ENCODE data around the gene ZNF285.
"Not testable (repeated sequence)": the region's sequence is repeated elsewhere in the genome, so short reads cannot be mapped to it uniquely, and the experiment has no call there.

The ZNF285 gene

DNA sequence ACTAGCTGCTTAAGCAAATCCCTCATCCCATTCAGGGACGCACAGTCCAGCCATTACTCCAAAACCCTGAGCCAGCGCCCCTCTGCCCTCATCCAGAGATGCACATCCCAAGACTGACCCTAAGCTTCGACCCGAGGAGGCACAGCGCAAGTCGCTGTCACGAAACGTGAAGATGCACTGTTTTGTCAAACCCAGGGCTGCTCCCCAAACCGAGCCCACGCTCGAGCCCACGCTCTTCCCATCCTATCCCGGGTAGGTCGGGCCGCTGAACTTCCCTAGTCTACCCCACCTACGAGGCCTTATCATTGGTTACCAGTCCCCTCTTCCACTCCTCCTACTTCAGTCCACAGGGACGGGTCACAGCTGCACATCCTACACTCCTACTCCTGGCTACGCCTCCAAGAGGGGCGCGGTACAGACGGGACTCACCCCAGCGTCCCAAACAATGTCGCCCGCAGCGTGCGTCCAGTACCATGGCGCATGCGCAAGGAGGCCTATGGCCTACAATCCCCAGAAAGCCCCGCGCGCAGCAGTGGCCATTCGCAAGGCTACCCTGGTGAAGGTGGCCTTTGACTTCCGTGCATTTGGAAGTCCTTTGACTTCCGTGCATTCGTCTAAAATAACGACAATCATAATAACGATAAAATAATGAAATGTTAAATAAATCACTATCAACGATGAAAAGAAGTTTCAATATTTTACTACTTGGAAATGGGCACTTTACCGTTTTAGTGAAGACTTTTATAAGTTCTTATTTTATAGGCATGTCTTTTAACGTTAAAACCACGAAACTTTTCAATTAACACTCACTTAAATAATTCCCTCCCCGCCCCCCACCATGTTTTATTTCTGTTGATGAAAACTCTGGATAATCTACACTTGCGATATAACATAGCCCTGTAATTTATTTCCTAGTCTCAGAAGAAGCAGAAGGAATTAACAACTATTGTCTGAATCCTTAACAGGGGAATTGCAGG, at the start of gene ZNF285:
Gene ZNF285 (minus strand): TSS at position 470 of the 977 bp plus-strand sequence. CDS start 4,395 bp downstream, outside the sequence.
- peak; percentile 96 for ATAC-seq

DNA sequence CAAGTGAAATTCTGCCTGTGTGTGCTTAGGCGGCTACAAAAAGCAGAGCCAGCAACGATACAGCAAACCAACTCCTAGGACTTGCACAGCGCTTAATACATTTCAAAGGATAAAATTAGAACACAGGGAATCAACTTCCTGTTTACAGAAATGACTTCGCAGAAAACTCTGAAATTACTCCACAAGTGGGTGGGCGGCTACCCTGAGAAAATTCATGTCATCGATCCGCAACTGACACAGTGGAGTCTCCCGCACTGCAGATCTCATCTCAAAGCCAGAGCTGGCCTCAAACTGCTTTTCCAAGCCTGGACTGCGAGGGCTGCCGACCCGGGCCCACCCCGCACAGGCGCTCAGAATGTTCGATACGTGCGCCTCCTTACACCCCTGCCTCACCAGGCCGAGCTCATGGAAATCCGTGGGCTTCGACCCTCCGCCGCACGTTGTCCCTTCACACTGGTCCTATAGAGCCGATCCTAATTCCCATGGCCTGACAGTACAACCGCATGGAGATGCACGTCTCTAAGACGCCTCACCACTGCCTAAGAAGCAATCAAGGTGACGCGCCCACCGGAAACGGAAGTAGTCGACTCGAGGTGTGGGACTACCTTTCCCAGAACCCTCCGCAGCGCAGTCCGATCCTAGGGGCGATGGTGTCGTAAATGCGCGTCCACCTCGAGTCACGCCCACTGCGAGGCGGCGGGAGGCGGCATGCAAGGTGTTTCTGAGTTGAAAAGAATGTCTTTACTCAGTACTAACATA, 46.7 kb upstream of the ZNF285 start, which contains the start of gene ZNF229:
Gene ZNF229 (minus strand): TSS at position 557 of the 759 bp plus-strand sequence. CDS start 5,625 bp downstream, outside the sequence.
- DNase-seq (peak; percentile 76), ATAC-seq (peak; percentile 87)

More for the DNA sequence above, at the start of gene ZNF285:
- DNase-seq: peak; percentile 83

DNA sequence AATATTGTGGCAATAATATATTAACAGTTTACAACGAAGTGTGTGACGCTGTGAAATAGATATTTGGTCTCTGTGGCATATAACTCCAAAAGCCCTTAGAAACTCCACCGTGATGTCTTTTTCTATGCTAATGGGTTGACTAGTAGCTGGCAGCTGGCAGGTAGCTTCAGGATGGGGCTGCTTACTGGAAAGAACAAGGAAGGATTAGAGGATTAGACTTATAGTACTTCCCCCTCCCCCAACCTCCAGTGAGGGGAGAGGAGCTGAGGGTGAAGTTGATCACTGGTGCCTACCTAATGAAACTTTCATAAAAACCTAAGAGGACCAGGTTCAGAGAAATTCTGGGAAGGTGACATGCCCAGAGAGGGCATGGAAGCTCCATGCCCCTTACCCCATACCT, 37.0 kb upstream of the ZNF285 start:
- DNase-seq (no peak), ATAC-seq (no peak)

DNA sequence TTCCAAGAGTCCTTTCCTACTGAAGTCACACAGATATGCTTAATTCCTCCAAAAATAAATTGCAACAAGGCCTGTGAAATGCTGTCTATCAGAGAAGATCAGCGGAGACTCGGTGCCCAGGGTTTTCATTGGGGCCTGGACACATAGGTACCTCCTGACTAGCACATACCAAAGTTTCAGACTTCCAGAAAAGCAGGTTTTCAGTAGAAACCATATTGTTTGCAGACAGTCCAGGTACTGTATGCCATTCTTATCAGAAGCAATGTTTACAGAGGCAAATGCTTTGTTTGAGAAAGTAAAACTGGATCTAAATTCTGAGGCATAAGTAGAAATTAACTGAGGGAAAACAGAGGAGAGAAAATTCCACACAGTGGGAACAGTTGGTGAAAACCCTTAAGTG, 34.0 kb upstream of the ZNF285 start:
- ATAC-seq (no peak), DNase-seq (no peak)

DNA sequence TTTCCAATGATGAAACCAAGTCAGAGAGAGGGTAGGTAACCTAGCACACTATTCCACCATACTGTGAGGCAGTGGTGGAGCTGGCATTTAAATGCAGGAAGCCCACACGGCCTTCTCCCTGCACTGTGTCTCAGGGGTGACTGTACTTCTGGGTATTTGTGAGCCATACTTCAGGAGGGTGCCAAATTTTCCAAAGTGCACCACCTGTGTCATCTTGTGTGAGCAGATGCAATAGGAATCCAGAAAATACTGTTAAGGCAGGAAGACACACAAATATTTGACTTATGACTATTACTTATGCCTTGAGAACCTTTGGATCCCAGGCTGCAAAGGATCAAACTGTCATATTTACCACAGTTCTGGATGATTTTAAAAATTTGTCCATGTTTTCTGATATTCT, 29.5 kb upstream of the ZNF285 start:
- no peak for DNase-seq
- ATAC-seq: no peak

DNA sequence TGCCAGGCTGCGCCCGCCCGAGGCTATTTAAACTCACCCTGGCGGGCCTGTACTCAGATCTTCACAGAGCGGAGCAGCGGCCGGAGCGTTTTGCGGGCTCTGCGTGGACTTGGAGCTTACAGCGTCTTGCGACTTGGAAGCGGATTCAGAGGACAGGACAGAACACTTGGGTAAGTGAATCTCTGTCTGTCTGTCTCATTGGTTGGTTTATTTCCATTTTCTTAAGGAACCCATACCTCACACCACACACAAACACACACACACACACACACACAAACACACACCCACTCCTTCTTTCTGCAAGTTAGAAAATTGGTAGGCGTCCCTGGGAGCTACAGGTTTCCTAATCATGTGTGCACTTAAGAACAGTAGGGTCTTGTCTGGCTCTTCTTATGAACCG, 14.1 kb upstream of the ZNF285 start:
- DNase-seq, ATAC-seq: not testable (repeated sequence)

DNA sequence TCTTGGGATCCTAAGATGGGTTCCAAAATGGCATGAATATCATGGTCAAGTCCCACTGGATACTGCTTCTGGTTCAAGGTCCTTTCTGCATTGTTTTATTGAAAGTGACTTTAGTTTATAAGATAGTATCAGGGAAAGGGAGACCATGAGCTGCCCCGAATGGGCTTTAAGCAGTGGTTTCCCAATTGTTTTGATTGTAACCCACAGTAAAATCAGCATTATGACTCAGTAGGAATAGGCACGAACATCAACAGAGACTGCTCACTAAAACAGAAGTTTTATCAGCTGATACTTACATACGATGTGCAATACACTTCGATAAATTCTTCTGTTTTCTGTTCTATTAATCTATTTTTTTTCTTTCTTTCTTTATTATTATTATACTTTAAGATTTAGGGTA, 12.1 kb downstream of the ZNF285 start:
- not testable (repeated sequence) for DNase-seq, ATAC-seq

DNA sequence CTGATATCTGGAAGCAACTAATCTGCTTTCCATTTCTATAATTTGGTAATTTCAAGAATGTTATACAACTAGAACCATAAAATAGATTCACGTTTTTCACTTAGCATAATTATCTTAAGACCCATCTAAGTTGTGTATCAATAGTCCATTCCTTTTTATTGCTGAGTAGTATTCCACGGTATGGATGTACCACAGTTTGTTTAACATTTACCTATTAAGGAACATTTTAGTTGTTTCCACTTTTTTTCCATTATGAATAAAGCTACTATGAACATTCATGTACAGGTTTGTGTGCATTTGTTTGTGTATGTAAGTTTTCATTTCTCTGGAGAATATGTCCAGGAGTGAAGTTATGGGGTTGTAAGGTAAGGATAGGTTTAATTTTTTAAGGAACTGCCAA, 26.6 kb downstream of the ZNF285 start:
- DNase-seq (no peak), ATAC-seq (no peak)

DNA sequence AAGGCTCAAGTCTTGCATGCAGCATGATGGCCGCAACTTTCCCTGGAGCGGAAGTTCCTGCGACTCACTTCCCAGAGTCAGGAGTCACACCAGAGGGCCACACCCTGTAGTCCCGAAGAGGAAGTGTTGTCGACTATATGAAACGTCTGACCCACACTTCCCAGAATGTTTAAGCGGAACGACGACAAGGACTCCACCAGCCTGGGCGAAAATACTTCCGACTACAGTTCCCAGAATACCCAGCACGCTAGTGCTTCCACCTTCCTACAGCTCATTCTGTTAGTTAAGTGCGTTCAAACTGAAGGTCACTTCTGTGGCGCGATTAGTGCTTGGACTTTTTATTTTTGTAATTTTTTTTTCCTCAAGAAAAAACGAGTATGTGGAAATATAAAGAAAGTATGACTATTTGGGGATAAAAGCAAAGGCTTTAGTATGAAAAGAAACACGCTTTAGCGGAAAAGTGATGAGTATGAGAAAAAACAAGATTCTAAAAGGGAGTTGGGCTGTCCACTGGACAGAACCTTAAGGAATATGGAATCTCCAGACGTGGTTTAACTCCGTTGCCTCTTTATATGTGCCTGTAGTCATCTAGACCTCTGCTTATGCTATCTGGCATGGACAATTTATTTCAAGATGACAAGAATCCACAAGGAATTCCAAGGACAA, 29.5 kb downstream of the ZNF285 start:
- no peak for ATAC-seq
- no peak for DNase-seq

DNA sequence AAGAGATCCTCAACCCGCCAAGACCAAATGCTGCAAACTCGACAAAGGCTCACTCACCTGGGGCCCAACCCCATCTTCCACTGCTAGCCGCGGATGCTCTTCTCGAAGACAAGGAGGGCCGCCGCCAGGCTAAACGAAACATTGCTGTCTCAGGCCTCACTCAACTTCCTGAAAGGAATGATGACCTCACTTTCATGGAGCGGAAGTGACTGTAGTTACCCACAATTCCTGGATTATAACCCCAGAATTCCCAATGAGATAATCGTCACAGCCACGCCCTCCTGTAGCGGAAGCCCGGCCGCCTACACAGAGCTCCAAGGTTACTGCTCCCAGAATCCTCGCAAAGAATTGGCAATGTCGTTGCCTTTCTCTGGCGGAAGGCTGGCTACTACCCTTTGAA, 34.4 kb downstream of the ZNF285 start:
- no peak for DNase-seq

DNA sequence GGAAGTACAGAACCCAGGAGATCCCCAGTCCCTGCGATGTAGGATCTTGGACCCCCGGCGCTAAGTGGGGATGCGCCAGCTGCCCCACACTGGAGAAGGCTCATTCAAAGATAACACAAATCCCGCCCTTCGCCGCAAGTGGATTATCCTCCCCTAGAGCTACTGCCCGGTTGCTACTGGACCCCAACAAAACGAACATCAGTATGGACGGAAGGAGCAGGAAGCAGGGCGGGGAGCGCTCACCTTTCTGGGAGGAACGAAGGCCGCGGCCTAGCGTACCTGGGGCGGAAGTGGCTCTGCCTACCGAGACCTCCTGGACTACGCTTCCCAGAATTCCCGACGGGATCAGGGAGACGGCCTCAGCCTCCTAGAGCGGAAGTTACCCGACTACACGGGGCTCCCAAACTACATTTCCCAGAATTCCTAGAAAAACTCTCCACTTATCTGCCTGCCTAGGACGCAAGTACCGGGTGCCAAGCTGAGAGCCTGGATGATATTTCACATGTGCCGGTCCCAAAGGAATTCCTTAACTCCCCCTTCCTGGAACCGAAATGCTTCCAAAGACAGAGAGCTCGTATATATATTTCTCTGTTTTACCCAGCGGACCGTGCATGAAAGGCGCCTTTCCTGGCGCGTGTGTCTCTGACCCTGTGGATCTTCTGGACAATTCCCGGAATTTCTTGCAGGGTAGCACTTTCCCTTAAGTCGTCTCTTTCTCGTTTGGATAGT, 44.9 kb downstream of the ZNF285 start, which contains the start of gene ZNF112:
Gene ZNF112 (minus strand): TSS at position 298 of the 729 bp plus-strand sequence. CDS start 16,141 bp downstream, outside the sequence.
- ATAC-seq (no peak), DNase-seq (peak; percentile 4)

More for the DNA sequence above, 34.4 kb downstream of the ZNF285 start:
- ATAC-seq: no peak

DNA sequence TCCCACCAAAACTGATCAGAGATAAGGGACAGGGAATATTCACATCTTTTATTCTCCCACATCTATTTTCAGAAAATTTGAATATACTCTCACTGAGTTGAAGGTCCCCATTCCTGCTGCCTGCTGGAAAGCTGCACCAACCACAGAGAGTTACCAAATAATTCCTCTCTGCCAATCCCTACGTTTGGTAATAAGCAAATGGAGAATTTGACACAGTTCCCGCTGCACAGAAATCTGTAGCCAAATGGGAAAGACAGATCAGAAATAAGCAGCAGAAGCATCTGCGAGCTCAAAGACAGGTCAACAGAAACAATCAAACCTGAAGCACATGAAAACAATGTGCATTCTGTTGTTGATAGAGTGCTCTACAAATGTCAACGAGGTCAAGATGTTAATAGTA, 54.9 kb downstream of the ZNF285 start:
- DNase-seq (no peak), ATAC-seq (no peak)

DNA sequence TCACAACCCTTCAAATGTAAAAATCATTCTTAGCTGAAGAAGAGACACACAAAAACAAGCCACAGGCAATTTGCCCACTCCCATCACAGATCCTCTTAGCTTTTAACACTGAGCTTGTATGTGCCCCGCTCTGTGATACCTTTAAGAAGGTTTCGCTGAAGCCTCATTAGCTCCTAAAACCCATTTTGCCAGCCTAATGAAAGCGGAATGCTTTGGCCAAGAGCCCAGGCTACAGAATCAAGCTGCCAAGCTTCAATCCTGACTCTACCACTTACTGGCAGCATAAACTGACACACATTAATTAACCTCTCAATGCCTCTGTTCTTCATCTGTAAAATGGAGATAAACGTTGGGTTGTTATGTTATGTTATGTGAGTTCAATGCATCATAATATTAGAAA, 55.4 kb downstream of the ZNF285 start:
- DNase-seq: no peak
- ATAC-seq: no peak

DNA sequence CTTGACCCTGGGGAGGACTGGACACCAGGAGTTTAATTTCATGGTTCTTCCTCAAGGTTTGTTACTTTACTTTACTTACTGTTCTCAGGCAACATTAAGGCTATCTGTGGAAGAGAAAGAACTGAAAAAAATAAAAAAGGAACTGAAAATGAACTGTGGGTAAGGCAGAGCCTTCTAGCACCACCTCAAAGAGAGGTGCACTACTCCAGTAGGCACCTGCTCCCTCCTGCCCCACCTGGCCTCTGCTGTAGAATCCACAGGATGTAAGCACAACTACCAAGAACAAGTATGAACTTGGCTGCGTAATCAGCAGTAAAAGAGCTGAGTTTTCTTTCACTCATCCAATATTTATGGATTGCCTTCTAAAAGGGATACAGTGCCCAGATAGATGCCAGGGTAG, 57.2 kb downstream of the ZNF285 start:
- ATAC-seq (no peak), DNase-seq (no peak)

DNA sequence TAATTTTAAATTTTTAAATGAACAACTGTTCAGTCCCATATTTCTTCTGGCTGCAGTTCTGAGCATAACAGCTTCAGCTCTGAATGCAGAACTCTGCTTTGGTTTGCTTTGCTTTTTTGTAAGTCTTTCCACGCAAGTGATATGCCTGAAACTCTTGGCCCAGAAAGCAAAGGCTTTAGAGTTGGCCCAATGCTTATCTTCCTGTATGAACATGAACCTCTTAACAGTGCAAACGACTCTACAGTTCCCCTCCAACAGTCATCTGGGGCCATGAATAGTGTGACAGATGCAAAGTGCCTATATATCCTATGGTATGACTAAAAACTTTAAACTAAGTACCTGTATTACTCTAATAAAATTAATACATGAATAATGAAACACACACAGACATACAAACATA, 59.6 kb downstream of the ZNF285 start:
- DNase-seq: no peak
- no peak for ATAC-seq

DNA sequence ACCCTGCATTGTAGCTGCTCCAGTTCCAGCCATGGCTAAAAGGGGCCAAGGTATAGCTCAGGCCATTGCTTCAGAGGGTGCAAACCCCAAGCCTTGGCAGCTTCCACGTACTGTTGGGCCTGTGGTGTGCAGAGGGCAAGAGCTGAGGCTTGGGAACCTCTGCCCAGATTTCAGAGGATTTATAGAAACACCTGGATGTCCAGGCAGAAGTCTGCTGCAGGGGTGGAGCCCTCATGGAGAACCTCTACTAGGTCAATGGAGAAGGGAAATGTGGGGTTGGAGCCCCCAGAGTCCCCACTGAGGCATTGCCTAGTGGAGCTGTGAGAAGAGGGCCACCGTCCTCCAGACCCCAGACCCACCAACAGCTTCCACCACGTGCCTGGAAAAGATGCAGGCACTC, 66.8 kb downstream of the ZNF285 start:
- not testable (repeated sequence) for DNase-seq, ATAC-seq
